Gastrocnemius medialis (tissue), 4 donors: ENCODE data around the gene VSTM2L. TPM values are rescaled to one million over a fixed set of nuclear protein-coding genes. Genes with fewer than 3 reads are reported as not detected.

ENCODE experiments used
- ATAC-seq, 2 donors: fragments of 150-250 bp; one replicate each; pipeline ENCODE4 v1.9.1; 2016
- DNase-seq, 2 donors: peaks; one replicate each; pipeline ENCODE4 v3.0.0-alpha.2; 2019
- H3K27ac ChIP-seq, 4 donors: fragments of 200-600 bp; sonication (generic); 1 replicate in 1 of 4; 2 replicates in 3 of 4; pipeline ENCODE4 v1.5.1; 2016 to 2018; ENCODE audit warnings: mild to moderate bottlenecking in 2 of 4, moderate library complexity in 1 of 4
- H3K27me3 ChIP-seq, 3 donors: fragments of 200-600 bp; sonication (generic) in 2 of 3; 1 replicate in 1 of 3; 2 replicates in 2 of 3; pipeline versions ENCODE4 v1.5.1 to v1.6.0; 2016 to 2019; ENCODE audit warnings: mild to moderate bottlenecking in 1 of 3, moderate library complexity in 1 of 3
- H3K36me3 ChIP-seq, 2 donors: fragments of 200-600 bp; sonication (generic) in 1 of 2; one replicate each; pipeline ENCODE4 v1.5.1; 2017 to 2018
- H3K4me1 ChIP-seq, 2 donors: fragments of 200-600 bp; sonication (generic) in 1 of 2; one replicate each; pipeline ENCODE4 v1.5.1; 2016 to 2017; ENCODE audit warnings: mild to moderate bottlenecking in 2 of 2
- H3K4me3 ChIP-seq, 4 donors: fragments of 200-600 bp; sonication (generic) in 3 of 4; 1 replicate in 1 of 4; 2 replicates in 3 of 4; pipeline ENCODE4 v1.5.1; 2016 to 2019; ENCODE audit warnings: mild to moderate bottlenecking in 2 of 4
- H3K9me3 ChIP-seq, 3 donors: fragments of 200-600 bp; sonication (generic) in 2 of 3; 1 replicate in 1 of 3; 2 replicates in 2 of 3; pipeline ENCODE4 v1.5.1; 2016 to 2019
- CTCF ChIP-seq, 5 experiments: fragments of 450-650 bp in 3 of 5; fragments of 200-600 bp in 2 of 5; sonication (generic) in 2 of 5; IDR thresholded peaks in 4 of 5; conservative IDR thresholded peaks in 1 of 5; 1 replicate in 4 of 5; 2 replicates in 1 of 5; pipeline ENCODE4 v1.5.1; 2016 to 2019; ENCODE audit warnings: antibody characterized with exemption in 5 of 5, mild to moderate bottlenecking in 3 of 5, moderate library complexity in 3 of 5
- POLR2A ChIP-seq, 2 donors: fragments of 450-650 bp; IDR thresholded peaks; one replicate each; pipeline ENCODE4 v1.6.1; 2017; ENCODE audit warnings: antibody characterized with exemption in 2 of 2, mild to moderate bottlenecking in 2 of 2, moderate library complexity in 2 of 2
- in situ Hi-C, 4 donors: fragments of 200-750 bp; cut with MboI; loops; one replicate each; pipeline versions ENCODE4 v1.15.0 to v1.8.0; 2017; ENCODE audit warnings: low sequenced_read_pairs in 4 of 4
- intact Hi-C: fragments of 100-400 bp; cut with DNase I; formaldehyde crosslinking; loops from one replicate; pipeline ENCODE4 v1.15.1; 2023; ENCODE audit warnings: low total_unique reads
- total RNA-seq, 4 donors: library from RNA; depleted of rRNA; stranded (reverse); fragments of >200 nt; gene quantifications; one replicate each; pipeline versions ENCODE4 v1.1.0 to v1.2.3, GENCODE V29; 2016

VSTM2L gene
- total RNA-seq, 4 donors from 2014 or later, result 1.6 to 2.6 (median 2.4) TPM; not detected in 1

- intact Hi-C loops (no loop called here), in situ Hi-C loops (no loop called here)
- no peak overlapping the region for H3K4me3 ChIP-seq
- DNase-seq (no peak), ATAC-seq (no peak)
- peaks cover 0 to 9% of the 10 kb centered on the region in 2 donors for H3K36me3 ChIP-seq
- H3K4me1 ChIP-seq, result no peaks in the 10 kb centered on the region
- no peak overlapping the region for H3K27ac ChIP-seq
- TF ChIP-seq POLR2A (IDR thresholded peaks at IDR 0.05), result no peak
- TF ChIP-seq CTCF (IDR thresholded peaks at IDR 0.05 in 4 of 5, conservative IDR thresholded peaks at IDR 0.05 in 1 of 5), result no peak
- H3K27me3 ChIP-seq, result no peaks in the 10 kb centered on the region
- no peaks in the 10 kb centered on the region for H3K9me3 ChIP-seq
Observed at GRCh38 chr20:37867289-37868195, 35.4 kb upstream of the VSTM2L start.

DNA sequence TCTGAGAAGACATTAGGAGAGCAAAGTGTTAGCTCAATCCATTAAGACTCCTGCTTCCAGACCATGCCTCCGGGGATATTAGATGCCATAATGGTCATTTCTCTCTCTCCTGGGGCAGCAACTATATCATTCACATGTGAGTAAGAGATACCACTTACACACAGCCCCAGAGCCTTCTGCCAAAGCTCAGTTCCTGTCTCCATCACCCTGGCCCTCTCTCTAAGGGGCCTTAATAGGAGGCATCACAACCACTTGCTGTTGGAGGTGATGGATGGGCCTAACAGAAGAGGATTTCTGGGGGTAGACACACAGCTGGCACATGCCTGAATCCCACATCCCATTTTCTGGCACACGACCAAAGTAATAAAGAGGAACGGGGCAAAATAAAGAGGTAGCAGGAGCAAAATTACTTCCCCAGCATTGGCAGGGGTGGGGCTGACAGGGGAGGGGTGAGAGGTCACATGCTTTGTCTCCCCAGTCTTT, 34.0 kb upstream of the VSTM2L start:
- no peaks in the 10 kb centered on the region for H3K4me1 ChIP-seq
- peaks cover 0 to 13% of the 10 kb centered on the region in 2 donors for H3K36me3 ChIP-seq
- intact Hi-C loops, result no loop called here
- H3K27ac ChIP-seq, result no peak overlapping the region
- no peak for TF ChIP-seq CTCF (IDR thresholded peaks at IDR 0.05 in 4 of 5, conservative IDR thresholded peaks at IDR 0.05 in 1 of 5)
- no peak for TF ChIP-seq POLR2A (IDR thresholded peaks at IDR 0.05)
- no peaks in the 10 kb centered on the region for H3K27me3 ChIP-seq
- in situ Hi-C loops, result no loop called here
- no peaks in the 10 kb centered on the region for H3K9me3 ChIP-seq
- DNase-seq, result no peak
- no peak overlapping the region for H3K4me3 ChIP-seq
- no peak for ATAC-seq

GRCh38 chr20:37869334-37869861, 33.5 kb upstream of the VSTM2L start:
- DNase-seq, result no peak
- no peaks in the 10 kb centered on the region for H3K9me3 ChIP-seq
- intact Hi-C loops (no loop called here), in situ Hi-C loops (no loop called here)
- TF ChIP-seq CTCF (IDR thresholded peaks at IDR 0.05 in 4 of 5, conservative IDR thresholded peaks at IDR 0.05 in 1 of 5) (no peak), POLR2A (IDR thresholded peaks at IDR 0.05) (no peak)
- no peak for ATAC-seq
- H3K27me3 ChIP-seq, result no peaks in the 10 kb centered on the region
- H3K27ac ChIP-seq, result no peak overlapping the region
- H3K4me3 ChIP-seq, result no peak overlapping the region
- H3K36me3 ChIP-seq, result peaks cover 0 to 18% of the 10 kb centered on the region in 2 donors
- no peaks in the 10 kb centered on the region for H3K4me1 ChIP-seq

DNA sequence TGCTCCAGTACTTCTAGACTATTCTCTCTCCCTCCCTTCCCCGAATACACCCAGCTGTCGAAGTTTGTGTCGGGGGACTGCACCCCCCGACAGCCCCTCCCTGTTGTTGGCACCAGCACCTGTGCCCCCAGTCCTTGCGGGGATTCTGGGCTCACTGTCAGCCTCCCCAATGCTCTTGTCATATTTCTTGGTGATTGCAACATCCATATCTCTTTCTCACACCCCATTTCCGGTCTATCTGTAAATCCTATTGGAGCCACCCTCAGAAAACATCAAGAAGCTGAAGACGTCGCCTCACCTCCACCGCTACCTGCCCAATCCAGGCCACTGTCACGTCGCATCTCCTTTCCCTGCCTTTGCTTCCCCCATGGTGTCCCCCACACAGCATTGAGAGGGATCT, 32.6 kb upstream of the VSTM2L start:
- Histone ChIP-seq H3K36me3 (peaks cover 0 to 18% of the 10 kb centered on the region in 2 donors), H3K4me1 (no peaks in the 10 kb centered on the region), H3K9me3 (no peaks in the 10 kb centered on the region), H3K27ac (no peak overlapping the region), H3K4me3 (no peak overlapping the region), H3K27me3 (no peaks in the 10 kb centered on the region)
- no peak for DNase-seq
- no peak for ATAC-seq
- intact Hi-C loops, result no loop called here
- in situ Hi-C loops, result no loop called here
- TF ChIP-seq POLR2A (IDR thresholded peaks at IDR 0.05) (no peak), CTCF (IDR thresholded peaks at IDR 0.05 in 4 of 5, conservative IDR thresholded peaks at IDR 0.05 in 1 of 5) (no peak)
